Keratinocyte (primary cell): ENCODE measurements around the gene NGFR. TPM values are rescaled to one million over a fixed set of nuclear protein-coding genes. Genes with fewer than 3 reads are reported as not detected.

Experiments used
- DNase-seq: peaks from one replicate; pipeline ENCODE4 v3.0.0-alpha.2; 2011; ENCODE audit warnings: low read depth, missing footprints, low spot score
- FAIRE-seq: peaks from 2 replicates; lab custom pipeline; 2011; peaks lifted over from hg19 to GRCh38; lab: Jason Lieb, UNC
- H2AFZ ChIP-seq: 2 replicates; pipeline ENCODE4 v1.6.0; 2012; ENCODE audit warnings: low read length, control low read depth, inconsistent platforms; ENCODE audit not compliant: control insufficient read depth
- H3K27ac ChIP-seq: 2 replicates; pipeline ENCODE4 v1.5.1; 2011; ENCODE audit warnings: low read length; ENCODE audit not compliant: control insufficient read depth, insufficient read depth
- H3K27me3 ChIP-seq: 3 replicates; pipeline ENCODE4 v1.6.0; 2011; ENCODE audit warnings: low read length; ENCODE audit not compliant: control insufficient read depth, insufficient read depth; ENCODE audit errors: extremely low read depth
- H3K36me3 ChIP-seq, 2 experiments: 2 replicates in 1 of 2; 3 replicates in 1 of 2; pipeline ENCODE4 v1.5.1; 2011; ENCODE audit warnings: low read length in 2 of 2, mild to moderate bottlenecking in 1 of 2; ENCODE audit not compliant: control insufficient read depth in 2 of 2, insufficient read depth in 2 of 2; ENCODE audit errors: extremely low read depth in 1 of 2
- H3K4me1 ChIP-seq: 3 replicates; pipeline ENCODE4 v1.5.1; 2011; ENCODE audit warnings: low read length; ENCODE audit not compliant: control insufficient read depth, insufficient read depth; ENCODE audit errors: extremely low read depth
- H3K4me2 ChIP-seq: 3 replicates; pipeline ENCODE4 v1.6.0; 2011; ENCODE audit warnings: low read depth, low read length; ENCODE audit not compliant: control insufficient read depth, insufficient read depth; ENCODE audit errors: extremely low read depth
- H3K4me3 ChIP-seq, 3 experiments: fragments of 200-600 bp in 1 of 3; sonication (generic) in 1 of 3; 2 replicates in 2 of 3; 3 replicates in 1 of 3; pipeline ENCODE4 v1.5.1; 2011 to 2016; ENCODE audit warnings: low read length in 3 of 3, mild to moderate bottlenecking in 3 of 3, control low read depth in 2 of 3, inconsistent platforms in 1 of 3, low read depth in 1 of 3, mixed read lengths in 1 of 3, mixed run types in 1 of 3, moderate library complexity in 1 of 3; ENCODE audit not compliant: control insufficient read depth in 2 of 3, insufficient read depth in 2 of 3; ENCODE audit errors: extremely low read depth in 1 of 3
- H3K79me2 ChIP-seq: 2 replicates; pipeline ENCODE4 v1.6.0; 2012; ENCODE audit warnings: low read length; ENCODE audit not compliant: control insufficient read depth, insufficient read depth
- H3K9ac ChIP-seq: 3 replicates; pipeline ENCODE4 v1.6.0; 2011; ENCODE audit warnings: low read length; ENCODE audit not compliant: control insufficient read depth, insufficient read depth; ENCODE audit errors: extremely low read depth
- H3K9me1 ChIP-seq: 3 replicates; pipeline ENCODE4 v1.6.0; 2011; ENCODE audit warnings: low read length; ENCODE audit not compliant: control insufficient read depth, insufficient read depth; ENCODE audit errors: extremely low read depth
- H3K9me3 ChIP-seq: 2 replicates; pipeline ENCODE4 v1.5.1; 2012; ENCODE audit warnings: low read depth, low read length; ENCODE audit not compliant: control insufficient read depth
- H4K20me1 ChIP-seq: 3 replicates; pipeline ENCODE4 v1.6.0; 2011; ENCODE audit warnings: low read length; ENCODE audit not compliant: control insufficient read depth, insufficient read depth; ENCODE audit errors: extremely low read depth
- EZH2 ChIP-seq: IDR thresholded peaks from one replicate; pipeline ENCODE4 v1.6.1; 2012; ENCODE audit warnings: inconsistent platforms, mild to moderate bottlenecking, low read length, moderate library complexity
- dilution Hi-C: fragments of 300-500 bp; cut with MboI; formaldehyde crosslinking; loops from one replicate; pipeline ENCODE4 v1.7.0; 2020; ENCODE audit warnings: low sequenced_read_pairs; ENCODE audit not compliant: extremely low pct_ligation_motif_present
- polyA plus RNA-seq, 5 experiments: library from polyadenylated mRNA; depleted of rRNA in 3 of 5; stranded (reverse) in 3 of 5; stranded (forward) in 1 of 5; unstranded in 1 of 5; fragments of >200 nt; gene quantifications; 1 replicate in 1 of 5; 2 replicates in 3 of 5; 3 replicates in 1 of 5; pipeline versions ENCODE4 v1.2.1 to v1.2.3, GENCODE V29; 2011 to 2012; ENCODE audit warnings: missing spikeins in 2 of 5, low read depth in 1 of 5, low replicate concordance in 1 of 5
- TF ChIP-seq, protein P1 (sequence below), 3 experiments: IDR thresholded peaks in 1 of 3; conservative IDR thresholded peaks in 1 of 3; optimal IDR thresholded peaks in 1 of 3; 2 replicates in 2 of 3; 3 replicates in 1 of 3; pipeline versions ENCODE3 to v1.5.1; 2011; ENCODE audit warnings: low read length in 3 of 3, mild to moderate bottlenecking in 3 of 3, moderate library complexity in 2 of 3, control low read depth in 1 of 3, inconsistent platforms in 1 of 3; ENCODE audit not compliant: insufficient read depth in 2 of 3; ENCODE audit errors: extremely low read depth in 1 of 3

Gene NGFR
- polyA plus RNA-seq, 1 donor (not counting 4 experiments of a cell fraction or from before 2014, with no cell fraction given) = 1.7 TPM

DNA sequence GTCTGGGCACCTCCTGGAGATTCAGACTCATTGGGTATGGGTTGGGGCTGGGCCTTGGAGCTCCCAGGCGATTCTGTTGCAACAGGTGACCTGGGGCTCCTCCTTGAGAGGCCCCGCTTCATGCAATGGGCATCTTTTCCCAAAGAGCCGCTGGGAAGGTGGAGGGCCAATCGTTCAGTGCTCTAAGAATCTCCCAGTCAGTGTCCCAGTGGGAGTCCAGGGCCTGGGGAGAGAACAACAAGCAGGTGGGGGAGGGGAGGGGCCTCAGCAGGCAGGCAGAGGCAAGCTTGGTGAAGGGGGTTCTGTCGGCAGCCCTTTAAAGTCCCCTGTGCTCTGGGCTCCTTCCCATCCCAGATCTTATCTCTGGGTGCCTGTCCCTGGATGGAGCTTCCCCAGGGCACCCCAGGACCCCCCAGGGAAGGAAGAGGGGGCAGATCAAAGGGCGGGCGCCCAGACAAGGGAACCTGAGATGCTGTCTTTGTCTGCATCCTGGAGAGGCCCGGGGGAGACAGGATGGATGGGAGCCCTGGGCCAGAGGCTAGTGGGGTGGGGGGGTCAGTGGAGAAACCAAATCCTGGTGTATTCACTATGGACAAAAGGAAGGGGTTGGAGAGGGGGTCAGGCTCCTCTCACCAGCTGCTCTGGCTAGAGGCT lies 50.0 kb downstream of the NGFR start:
- Histone ChIP-seq H3K27me3 (no peaks in the 10 kb centered on the region), H3K4me1 (peaks cover 20% of the 10 kb centered on the region), H3K4me3 (no peak overlapping the region), H3K9ac (no peak overlapping the region), H3K9me3 (no peaks in the 10 kb centered on the region), H3K4me2 (no peak overlapping the region), H3K36me3 (no peaks in the 10 kb centered on the region), H3K9me1 (no peaks in the 10 kb centered on the region), H2AFZ (no peak overlapping the region), H3K79me2 (no peaks in the 10 kb centered on the region), H3K27ac (no peak overlapping the region), H4K20me1 (no peaks in the 10 kb centered on the region)
- DNase-seq = no peak
- FAIRE-seq = no peak
- dilution Hi-C loops = no loop called here
- TF ChIP-seq, protein P1, sequence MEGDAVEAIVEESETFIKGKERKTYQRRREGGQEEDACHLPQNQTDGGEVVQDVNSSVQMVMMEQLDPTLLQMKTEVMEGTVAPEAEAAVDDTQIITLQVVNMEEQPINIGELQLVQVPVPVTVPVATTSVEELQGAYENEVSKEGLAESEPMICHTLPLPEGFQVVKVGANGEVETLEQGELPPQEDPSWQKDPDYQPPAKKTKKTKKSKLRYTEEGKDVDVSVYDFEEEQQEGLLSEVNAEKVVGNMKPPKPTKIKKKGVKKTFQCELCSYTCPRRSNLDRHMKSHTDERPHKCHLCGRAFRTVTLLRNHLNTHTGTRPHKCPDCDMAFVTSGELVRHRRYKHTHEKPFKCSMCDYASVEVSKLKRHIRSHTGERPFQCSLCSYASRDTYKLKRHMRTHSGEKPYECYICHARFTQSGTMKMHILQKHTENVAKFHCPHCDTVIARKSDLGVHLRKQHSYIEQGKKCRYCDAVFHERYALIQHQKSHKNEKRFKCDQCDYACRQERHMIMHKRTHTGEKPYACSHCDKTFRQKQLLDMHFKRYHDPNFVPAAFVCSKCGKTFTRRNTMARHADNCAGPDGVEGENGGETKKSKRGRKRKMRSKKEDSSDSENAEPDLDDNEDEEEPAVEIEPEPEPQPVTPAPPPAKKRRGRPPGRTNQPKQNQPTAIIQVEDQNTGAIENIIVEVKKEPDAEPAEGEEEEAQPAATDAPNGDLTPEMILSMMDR (optimal IDR thresholded peaks at IDR 0.05 in 1 of 3, IDR thresholded peaks at IDR 0.05 in 1 of 3, conservative IDR thresholded peaks at IDR 0.05 in 1 of 3; ENCODE audit: extremely low read depth in 1 of 3, insufficient read depth in 2 of 3, low read length in 3 of 3) = no peak
- no peak for TF ChIP-seq EZH2

DNA sequence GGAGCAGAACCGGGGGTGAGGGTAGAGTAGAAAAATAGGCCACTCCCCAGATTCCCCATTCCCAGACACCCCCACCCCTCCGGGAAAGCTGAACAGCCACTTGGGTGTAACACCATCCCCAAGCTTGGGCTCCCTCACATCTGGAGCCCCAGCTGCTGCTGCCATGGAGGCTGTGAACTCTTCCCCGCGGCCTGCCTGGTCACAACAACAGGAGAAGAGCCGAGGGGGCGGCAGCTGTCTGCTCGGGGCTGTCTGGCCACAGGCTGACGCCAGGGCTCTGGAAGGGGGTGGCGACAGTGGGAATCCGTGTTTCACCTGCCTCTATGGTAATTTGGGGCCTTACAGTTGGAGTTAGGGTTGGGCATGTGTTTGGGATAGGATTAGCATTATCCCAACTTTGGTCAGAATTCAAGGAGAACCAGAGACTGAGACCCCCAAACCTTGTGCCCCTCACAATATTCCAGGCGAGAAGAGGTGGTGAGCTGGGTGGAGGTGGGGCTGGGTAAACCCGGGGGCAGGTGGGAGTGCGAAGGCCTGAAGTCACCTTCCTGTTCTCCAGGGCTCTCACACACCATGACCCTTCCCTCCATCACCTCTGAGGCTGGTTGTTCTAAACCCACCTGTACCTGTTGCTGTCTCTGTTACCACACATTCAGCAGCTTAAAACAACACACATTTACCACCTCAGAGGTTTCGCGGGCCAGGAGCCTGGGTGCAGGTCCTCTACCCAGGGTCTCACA lies 50.9 kb downstream of the NGFR start:
- H3K79me2 ChIP-seq = no peaks in the 10 kb centered on the region
- no peaks in the 10 kb centered on the region for H3K27me3 ChIP-seq
- no peak overlapping the region for H3K27ac ChIP-seq
- FAIRE-seq (no peak), DNase-seq (no peak)
- dilution Hi-C loops = no loop called here
- H3K4me3 ChIP-seq = no peak overlapping the region
- H3K9me3 ChIP-seq = no peaks in the 10 kb centered on the region
- peaks cover 20% of the 10 kb centered on the region for H3K4me1 ChIP-seq
- TF ChIP-seq, protein P1 (optimal IDR thresholded peaks at IDR 0.05 in 1 of 3, IDR thresholded peaks at IDR 0.05 in 1 of 3, conservative IDR thresholded peaks at IDR 0.05 in 1 of 3; ENCODE audit: extremely low read depth in 1 of 3, insufficient read depth in 2 of 3, low read length in 3 of 3) = no peak
- no peak for TF ChIP-seq EZH2
- H2AFZ ChIP-seq = no peak overlapping the region
- no peaks in the 10 kb centered on the region for H4K20me1 ChIP-seq
- H3K9ac ChIP-seq = no peak overlapping the region
- no peak overlapping the region for H3K4me2 ChIP-seq
- H3K9me1 ChIP-seq = no peaks in the 10 kb centered on the region
- no peaks in the 10 kb centered on the region for H3K36me3 ChIP-seq
